ENCODE measurements around the gene TTYH3. TPM values are rescaled to one million over a fixed set of nuclear protein-coding genes. Genes with fewer than 3 reads are reported as not detected.

TTYH3 gene
- total and polyA plus RNA-seq, 7 experiments from 2014 or later, result 0.53 to 115 (median 18.1) TPM

GRCh38 chr7:2640482-2640830, 8.7 kb downstream of the TTYH3 start:
- no peak for ATAC-seq
- no peaks in the 10 kb centered on the region for H3K27me3 Mint-ChIP-seq
- no peaks in the 10 kb centered on the region for H3K36me3 Mint-ChIP-seq
- Histone ChIP-seq H3K4me1 (ENCODE audit: control insufficient read depth in 2 of 2, insufficient read depth in 2 of 2, low read length in 2 of 2) (peaks cover 13% of the 10 kb centered on the region in 2 donors), H3K27me3 (ENCODE audit: control insufficient read depth in 2 of 2, insufficient read depth in 2 of 2, low read length in 2 of 2) (no peaks in the 10 kb centered on the region), H3K36me3 (ENCODE audit: control insufficient read depth in 2 of 3, insufficient read depth in 3 of 3, low read length in 3 of 3) (no peaks in the 10 kb centered on the region), H3K4me3 (ENCODE audit: low read length) (no peak overlapping the region), H3K27ac (ENCODE audit: low read depth, low read length) (no peak overlapping the region), H3K9me3 (ENCODE audit: control insufficient read depth in 2 of 3, low read length in 3 of 3) (no peaks in the 10 kb centered on the region)
- H3K9me3 Mint-ChIP-seq, result no peaks in the 10 kb centered on the region
- H3K27ac Mint-ChIP-seq, result no peak overlapping the region
- ChIA-PET POLR2A (no interaction called here), CTCF (no interaction called here)
- intact Hi-C loops (cut with micrococcal nuclease), result no loop called here
- no peak overlapping the region for H3K4me3 Mint-ChIP-seq
- DNase-seq, result no peak
- peaks cover 10 to 21% (median 14%) of the 10 kb centered on the region in 7 donors for H3K4me1 Mint-ChIP-seq

- Mint-ChIP-seq H3K27ac (no peak overlapping the region), H3K4me1 (peaks cover 14 to 24% (median 17%) of the 10 kb centered on the region in 7 donors), H3K36me3 (no peaks in the 10 kb centered on the region), H3K27me3 (no peaks in the 10 kb centered on the region), H3K9me3 (no peaks in the 10 kb centered on the region), H3K4me3 (no peak overlapping the region)
- intact Hi-C loops (cut with micrococcal nuclease), result no loop called here
- ChIA-PET CTCF (no interaction called here), POLR2A (no interaction called here)
- peaks cover 17% of the 10 kb centered on the region in 2 donors for H3K4me1 ChIP-seq (ENCODE audit: control insufficient read depth in 2 of 2, insufficient read depth in 2 of 2, low read length in 2 of 2)
- ATAC-seq, result no peak
- H3K27me3 ChIP-seq (ENCODE audit: control insufficient read depth in 2 of 2, insufficient read depth in 2 of 2, low read length in 2 of 2), result no peaks in the 10 kb centered on the region
- H3K9me3 ChIP-seq (ENCODE audit: control insufficient read depth in 2 of 3, low read length in 3 of 3), result no peaks in the 10 kb centered on the region
- H3K4me3 ChIP-seq (ENCODE audit: low read length), result no peak overlapping the region
- H3K27ac ChIP-seq (ENCODE audit: low read depth, low read length), result no peak overlapping the region
- DNase-seq, result no peak
- no peaks in the 10 kb centered on the region for H3K36me3 ChIP-seq (ENCODE audit: control insufficient read depth in 2 of 3, insufficient read depth in 3 of 3, low read length in 3 of 3)
Measured at GRCh38 chr7:2640846-2641316, 9.1 kb downstream of the TTYH3 start.

GRCh38 chr7:2641406-2642393, 9.9 kb downstream of the TTYH3 start:
- Histone ChIP-seq H3K27ac (ENCODE audit: low read depth, low read length) (no peak overlapping the region), H3K4me3 (ENCODE audit: low read length) (no peak overlapping the region), H3K36me3 (ENCODE audit: control insufficient read depth in 2 of 3, insufficient read depth in 3 of 3, low read length in 3 of 3) (no peaks in the 10 kb centered on the region), H3K27me3 (ENCODE audit: control insufficient read depth in 2 of 2, insufficient read depth in 2 of 2, low read length in 2 of 2) (no peaks in the 10 kb centered on the region), H3K9me3 (ENCODE audit: control insufficient read depth in 2 of 3, low read length in 3 of 3) (no peaks in the 10 kb centered on the region), H3K4me1 (ENCODE audit: control insufficient read depth in 2 of 2, insufficient read depth in 2 of 2, low read length in 2 of 2) (peaks cover 17% of the 10 kb centered on the region in 2 donors)
- H3K4me3 Mint-ChIP-seq, result no peak overlapping the region
- POLR2A ChIA-PET, result no interaction called here
- peaks cover 10 to 21% (median 17%) of the 10 kb centered on the region in 7 donors for H3K4me1 Mint-ChIP-seq
- no peak overlapping the region for H3K27ac Mint-ChIP-seq
- CTCF ChIA-PET, result interaction anchor here (0.7 kb wide), 1 partner anchor 84 kb away, joined by 3 read pairs; no protein-coding TSS in a partner anchor
- H3K36me3 Mint-ChIP-seq, result no peaks in the 10 kb centered on the region
- intact Hi-C loops (cut with micrococcal nuclease), result no loop called here
- no peaks in the 10 kb centered on the region for H3K27me3 Mint-ChIP-seq
- ATAC-seq, result peak; percentile 30
- DNase-seq, result no peak
- H3K9me3 Mint-ChIP-seq, result no peaks in the 10 kb centered on the region

- ATAC-seq, result no peak
- Histone ChIP-seq H3K27me3 (ENCODE audit: control insufficient read depth in 2 of 2, insufficient read depth in 2 of 2, low read length in 2 of 2) (no peaks in the 10 kb centered on the region), H3K36me3 (ENCODE audit: control insufficient read depth in 2 of 3, insufficient read depth in 3 of 3, low read length in 3 of 3) (peaks cover 0 to 12% (median 0%) of the 10 kb centered on the region in 3 experiments), H3K27ac (ENCODE audit: low read depth, low read length) (no peak overlapping the region), H3K4me1 (ENCODE audit: control insufficient read depth in 2 of 2, insufficient read depth in 2 of 2, low read length in 2 of 2) (peaks cover 17% of the 10 kb centered on the region in 2 donors), H3K9me3 (ENCODE audit: control insufficient read depth in 2 of 3, low read length in 3 of 3) (no peaks in the 10 kb centered on the region), H3K4me3 (ENCODE audit: low read length) (no peak overlapping the region)
- peaks cover 10 to 21% (median 17%) of the 10 kb centered on the region in 7 donors for H3K4me1 Mint-ChIP-seq
- H3K27ac Mint-ChIP-seq, result no peak overlapping the region
- no peaks in the 10 kb centered on the region for H3K36me3 Mint-ChIP-seq
- intact Hi-C loops (cut with micrococcal nuclease), result no loop called here
- peak overlapping the region in 1 of 10 donors; percentile 50 for H3K4me3 Mint-ChIP-seq
- ChIA-PET CTCF (no interaction called here), POLR2A (no interaction called here)
- H3K27me3 Mint-ChIP-seq, result no peaks in the 10 kb centered on the region
- H3K9me3 Mint-ChIP-seq, result no peaks in the 10 kb centered on the region
- no peak for DNase-seq
Measured at GRCh38 chr7:2643386-2644219, 11.8 kb downstream of the TTYH3 start.

- CTCF ChIA-PET, result no interaction called here
- Mint-ChIP-seq H3K27me3 (no peaks in the 10 kb centered on the region), H3K36me3 (no peaks in the 10 kb centered on the region), H3K9me3 (no peaks in the 10 kb centered on the region), H3K27ac (peak overlapping the region in 1 of 9 donors; percentile 46), H3K4me1 (peaks cover 10 to 21% (median 17%) of the 10 kb centered on the region in 7 donors), H3K4me3 (peak overlapping the region in 2 of 10 donors; percentile 79 to 80)
- Histone ChIP-seq H3K9me3 (ENCODE audit: control insufficient read depth in 2 of 3, low read length in 3 of 3) (no peaks in the 10 kb centered on the region), H3K36me3 (ENCODE audit: control insufficient read depth in 2 of 3, insufficient read depth in 3 of 3, low read length in 3 of 3) (peaks cover 0 to 13% (median 0%) of the 10 kb centered on the region in 3 experiments), H3K4me1 (ENCODE audit: control insufficient read depth in 2 of 2, insufficient read depth in 2 of 2, low read length in 2 of 2) (peaks cover 17% of the 10 kb centered on the region in 2 donors), H3K4me3 (ENCODE audit: low read length) (no peak overlapping the region), H3K27ac (ENCODE audit: low read depth, low read length) (no peak overlapping the region), H3K27me3 (ENCODE audit: control insufficient read depth in 2 of 2, insufficient read depth in 2 of 2, low read length in 2 of 2) (no peaks in the 10 kb centered on the region)
- ATAC-seq (no peak), DNase-seq (no peak)
- intact Hi-C loops (cut with micrococcal nuclease), result no loop called here
- POLR2A ChIA-PET, result no interaction called here
Measured at GRCh38 chr7:2644220-2644561, 12.4 kb downstream of the TTYH3 start.

GRCh38 chr7:2644562-2645273, 12.9 kb downstream of the TTYH3 start:
- POLR2A ChIA-PET, result no interaction called here
- Histone ChIP-seq H3K4me3 (ENCODE audit: low read length) (peak overlapping the region; percentile 32), H3K27ac (ENCODE audit: low read depth, low read length) (no peak overlapping the region), H3K27me3 (ENCODE audit: control insufficient read depth in 2 of 2, insufficient read depth in 2 of 2, low read length in 2 of 2) (no peaks in the 10 kb centered on the region), H3K4me1 (ENCODE audit: control insufficient read depth in 2 of 2, insufficient read depth in 2 of 2, low read length in 2 of 2) (peaks cover 17% of the 10 kb centered on the region in 2 donors), H3K36me3 (ENCODE audit: control insufficient read depth in 2 of 3, insufficient read depth in 3 of 3, low read length in 3 of 3) (peaks cover 0 to 16% (median 0%) of the 10 kb centered on the region in 3 experiments), H3K9me3 (ENCODE audit: control insufficient read depth in 2 of 3, low read length in 3 of 3) (no peaks in the 10 kb centered on the region)
- CTCF ChIA-PET, result no interaction called here
- Mint-ChIP-seq H3K27me3 (no peaks in the 10 kb centered on the region), H3K4me3 (peak overlapping the region; percentile 67 to 81 (median 74)), H3K27ac (peak overlapping the region in 7 of 9 donors; percentile 36 to 83 (median 72)), H3K9me3 (no peaks in the 10 kb centered on the region), H3K36me3 (no peaks in the 10 kb centered on the region), H3K4me1 (peaks cover 10 to 21% (median 17%) of the 10 kb centered on the region in 7 donors)
- ATAC-seq, result peak; percentile 21
- intact Hi-C loops (cut with micrococcal nuclease), result no loop called here
- DNase-seq, result peak in 1 of 9 donors; percentile 23

Measured in naive thymus-derived CD4-positive, alpha-beta T cell (primary cell).